Tibial nerve (tissue), 4 donors: ENCODE measurements around the gene COG5. TPM values are rescaled to one million over a fixed set of nuclear protein-coding genes. Genes with fewer than 3 reads are reported as not detected.

Experiments used
- DNase-seq, 2 donors: peaks; one replicate each; pipeline ENCODE4 v3.0.0-alpha.2; 2019; ENCODE audit warnings: low spot score in 2 of 2
- H3K27ac ChIP-seq, 4 donors: fragments of 200-600 bp; sonication (generic) in 3 of 4; one replicate each; pipeline ENCODE4 v1.5.1; 2017 to 2019; ENCODE audit warnings: mild to moderate bottlenecking in 1 of 4
- H3K27me3 ChIP-seq, 2 donors: fragments of 200-600 bp; sonication (generic) in 1 of 2; one replicate each; pipeline versions ENCODE4 v1.5.1 to v1.6.0; 2017 to 2019
- H3K36me3 ChIP-seq, 3 donors: fragments of 200-600 bp; sonication (generic); one replicate each; pipeline ENCODE4 v1.5.1; 2018 to 2019
- H3K4me1 ChIP-seq, 4 donors: fragments of 200-600 bp; sonication (generic) in 3 of 4; one replicate each; pipeline ENCODE4 v1.5.1; 2017 to 2019
- H3K4me3 ChIP-seq, 4 donors: fragments of 200-600 bp; sonication (generic) in 3 of 4; one replicate each; pipeline ENCODE4 v1.5.1; 2017 to 2019; ENCODE audit warnings: mild to moderate bottlenecking in 1 of 4, moderate library complexity in 1 of 4
- H3K9me3 ChIP-seq, 4 donors: fragments of 200-600 bp; sonication (generic) in 3 of 4; one replicate each; pipeline ENCODE4 v1.5.1; 2017 to 2019
- CTCF ChIP-seq, 5 experiments: fragments of 200-600 bp in 3 of 5; fragments of 450-650 bp in 2 of 5; sonication (generic) in 3 of 5; IDR thresholded peaks; one replicate each; pipeline ENCODE4 v1.5.1; 2016 to 2019; ENCODE audit warnings: antibody characterized with exemption in 5 of 5, mild to moderate bottlenecking in 3 of 5, moderate library complexity in 2 of 5
- EP300 ChIP-seq, 2 donors: sonication (generic); formaldehyde crosslinking; IDR thresholded peaks; one replicate each; pipeline ENCODE4 v1.6.1; 2017; ENCODE audit warnings: antibody characterized with exemption in 2 of 2, mild to moderate bottlenecking in 1 of 2
- POLR2A ChIP-seq, 2 donors: fragments of 450-650 bp; IDR thresholded peaks; one replicate each; pipeline ENCODE4 v1.6.1; 2017; ENCODE audit warnings: antibody characterized with exemption in 2 of 2, mild to moderate bottlenecking in 2 of 2, moderate library complexity in 2 of 2
- WGBS, 2 donors: methylation state at CpG; one replicate each; pipeline ENCODE4 v1.1.5; 2018; 5-methylcytosine and 5-hydroxymethylcytosine counted together
- total RNA-seq, 4 donors: library from RNA; depleted of rRNA; stranded (reverse); fragments of >200 nt; gene quantifications; one replicate each; pipeline ENCODE4 v1.1.0, GENCODE V29; 2016

COG5 gene
- total RNA-seq, 4 donors from 2014 or later, result 26.7 to 35.7 (median 32.6) TPM

- Histone ChIP-seq H3K4me1 (peaks cover 0 to 37% (median 26%) of the 10 kb centered on the region in 4 donors), H3K9me3 (no peaks in the 10 kb centered on the region), H3K4me3 (peak within 1 kb of the TSS; percentile 87 to 93 (median 90)), H3K27ac (peak within 1 kb of the TSS; percentile 99 to 100 (median 100)), H3K36me3 (no peaks in the 10 kb centered on the region), H3K27me3 (no peaks in the 10 kb centered on the region)
- TF ChIP-seq EP300 (IDR thresholded peaks at IDR 0.05) (peak; percentile 60 to 91), POLR2A (IDR thresholded peaks at IDR 0.05) (peak; percentile 85 to 92), CTCF (IDR thresholded peaks at IDR 0.05) (peak in 1 of 5 experiments; percentile 49)
- WGBS, 2 donors, result 0% methylated on average over 36 to 42 of the region's 44 CpGs
- DNase-seq, result peak; percentile 100
Measured at GRCh38 chr7:107168233-107169119, 395.2 kb downstream of the COG5 start, which contains the start of gene HBP1. TSS of gene HBP1 (plus strand) at chr7:107169003. CDS start at chr7:107179894, 10,891 bp downstream.

- DNase-seq, result peak; percentile 40 to 68
- peaks cover 0 to 29% (median 19%) of the 10 kb centered on the region in 4 donors for H3K4me1 ChIP-seq
- no peaks in the 10 kb centered on the region for H3K36me3 ChIP-seq
- H3K4me3 ChIP-seq, result peak overlapping the region; percentile 49 to 59 (median 56)
- H3K9me3 ChIP-seq, result no peaks in the 10 kb centered on the region
- H3K27me3 ChIP-seq, result no peaks in the 10 kb centered on the region
- TF ChIP-seq CTCF (IDR thresholded peaks at IDR 0.05) (peak; percentile 28 to 69 (median 39)), POLR2A (IDR thresholded peaks at IDR 0.05) (no peak), EP300 (IDR thresholded peaks at IDR 0.05) (no peak)
- WGBS, 2 donors, result 0% methylated on average over 15 of the region's 15 CpGs
- H3K27ac ChIP-seq, result peak overlapping the region; percentile 96 to 100 (median 98)
Measured at GRCh38 chr7:107167483-107168232, 396.1 kb downstream of the COG5 start.

GRCh38 chr7:107166736-107167426, 396.8 kb downstream of the COG5 start:
- H3K4me1 ChIP-seq, result peaks cover 0 to 21% (median 14%) of the 10 kb centered on the region in 4 donors
- no peak for DNase-seq
- 29 to 32% methylated on average over 5 of the region's 5 CpGs for WGBS, 2 donors
- TF ChIP-seq EP300 (IDR thresholded peaks at IDR 0.05) (no peak), CTCF (IDR thresholded peaks at IDR 0.05) (no peak), POLR2A (IDR thresholded peaks at IDR 0.05) (no peak)
- H3K27me3 ChIP-seq, result no peaks in the 10 kb centered on the region
- peak overlapping the region; percentile 49 to 59 (median 56) for H3K4me3 ChIP-seq
- H3K27ac ChIP-seq, result peak overlapping the region; percentile 96 to 100 (median 98)
- no peaks in the 10 kb centered on the region for H3K36me3 ChIP-seq
- H3K9me3 ChIP-seq, result no peaks in the 10 kb centered on the region

GRCh38 chr7:107165341-107165740, 398.4 kb downstream of the COG5 start:
- H3K4me1 ChIP-seq, result peaks cover 0 to 8% (median 2%) of the 10 kb centered on the region in 4 donors
- no peaks in the 10 kb centered on the region for H3K36me3 ChIP-seq
- no peak overlapping the region for H3K27ac ChIP-seq
- TF ChIP-seq CTCF (IDR thresholded peaks at IDR 0.05), result no peak
- TF ChIP-seq EP300 (IDR thresholded peaks at IDR 0.05), result no peak
- DNase-seq, result no peak
- no peak overlapping the region for H3K4me3 ChIP-seq
- no peaks in the 10 kb centered on the region for H3K9me3 ChIP-seq
- H3K27me3 ChIP-seq, result no peaks in the 10 kb centered on the region
- WGBS, 2 donors, result 70 to 81% methylated on average over 3 of the region's 3 CpGs
